NCI-H446 treated with DMSO at 0.1 percent for 48 hours (cell line): ENCODE measurements around the gene ATF3.

Experiments used
- DNase-seq: peaks from one replicate; lab custom pipeline; 2025; lab: John Stamatoyannopoulos, UW

ATF3 gene

GRCh38 chr1:212608392-212608958 is at the start of gene ATF3:
Gene ATF3 (plus strand): TSS chr1:212608761. CDS start chr1:212615022, 6,261 bp downstream.
- peak; percentile 99 for DNase-seq

- DNase-seq, result no peak
Measured at GRCh38 chr1:212559929-212560328, 48.6 kb upstream of the ATF3 start.

GRCh38 chr1:212560933-212561460 is 47.6 kb upstream of the ATF3 start:
- DNase-seq, result no peak

GRCh38 chr1:212561501-212561931 is 47.0 kb upstream of the ATF3 start:
- DNase-seq, result no peak

- no peak for DNase-seq
Measured at GRCh38 chr1:212562771-212563170, 45.8 kb upstream of the ATF3 start.

- DNase-seq, result no peak
Measured at GRCh38 chr1:212565079-212565478, 43.5 kb upstream of the ATF3 start.

GRCh38 chr1:212565571-212566305 is 42.8 kb upstream of the ATF3 start:
- DNase-seq, result no peak

GRCh38 chr1:212566522-212567479 is 41.8 kb upstream of the ATF3 start:
- peak; percentile 85 for DNase-seq

GRCh38 chr1:212567638-212568037 is 40.9 kb upstream of the ATF3 start:
- DNase-seq, result no peak

GRCh38 chr1:212568978-212569537 is 39.5 kb upstream of the ATF3 start:
- no peak for DNase-seq

GRCh38 chr1:212574732-212575131 is 33.8 kb upstream of the ATF3 start:
- no peak for DNase-seq

- no peak for DNase-seq
Measured at GRCh38 chr1:212575333-212575732, 33.2 kb upstream of the ATF3 start.

- DNase-seq, result no peak
Measured at GRCh38 chr1:212578041-212578440, 30.5 kb upstream of the ATF3 start.

- no peak for DNase-seq
Measured at GRCh38 chr1:212581034-212581433, 27.5 kb upstream of the ATF3 start.

GRCh38 chr1:212582291-212582690 is 26.3 kb upstream of the ATF3 start:
- no peak for DNase-seq

- DNase-seq, result no peak
Measured at GRCh38 chr1:212582808-212583615, 25.5 kb upstream of the ATF3 start.

GRCh38 chr1:212583643-212584042 is 24.9 kb upstream of the ATF3 start:
- no peak for DNase-seq

GRCh38 chr1:212584092-212584886 is 24.3 kb upstream of the ATF3 start:
- DNase-seq, result no peak

GRCh38 chr1:212585210-212585609 is 23.4 kb upstream of the ATF3 start:
- no peak for DNase-seq
